ENCODE results near the gene SV2B. TPM values are rescaled to one million over a fixed set of nuclear protein-coding genes. Genes with fewer than 3 reads are reported as not detected.

SV2B gene, protein sequence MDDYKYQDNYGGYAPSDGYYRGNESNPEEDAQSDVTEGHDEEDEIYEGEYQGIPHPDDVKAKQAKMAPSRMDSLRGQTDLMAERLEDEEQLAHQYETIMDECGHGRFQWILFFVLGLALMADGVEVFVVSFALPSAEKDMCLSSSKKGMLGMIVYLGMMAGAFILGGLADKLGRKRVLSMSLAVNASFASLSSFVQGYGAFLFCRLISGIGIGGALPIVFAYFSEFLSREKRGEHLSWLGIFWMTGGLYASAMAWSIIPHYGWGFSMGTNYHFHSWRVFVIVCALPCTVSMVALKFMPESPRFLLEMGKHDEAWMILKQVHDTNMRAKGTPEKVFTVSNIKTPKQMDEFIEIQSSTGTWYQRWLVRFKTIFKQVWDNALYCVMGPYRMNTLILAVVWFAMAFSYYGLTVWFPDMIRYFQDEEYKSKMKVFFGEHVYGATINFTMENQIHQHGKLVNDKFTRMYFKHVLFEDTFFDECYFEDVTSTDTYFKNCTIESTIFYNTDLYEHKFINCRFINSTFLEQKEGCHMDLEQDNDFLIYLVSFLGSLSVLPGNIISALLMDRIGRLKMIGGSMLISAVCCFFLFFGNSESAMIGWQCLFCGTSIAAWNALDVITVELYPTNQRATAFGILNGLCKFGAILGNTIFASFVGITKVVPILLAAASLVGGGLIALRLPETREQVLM
- under 1 TPM; 0.33 to 0.34 TPM for total RNA-seq

DNA sequence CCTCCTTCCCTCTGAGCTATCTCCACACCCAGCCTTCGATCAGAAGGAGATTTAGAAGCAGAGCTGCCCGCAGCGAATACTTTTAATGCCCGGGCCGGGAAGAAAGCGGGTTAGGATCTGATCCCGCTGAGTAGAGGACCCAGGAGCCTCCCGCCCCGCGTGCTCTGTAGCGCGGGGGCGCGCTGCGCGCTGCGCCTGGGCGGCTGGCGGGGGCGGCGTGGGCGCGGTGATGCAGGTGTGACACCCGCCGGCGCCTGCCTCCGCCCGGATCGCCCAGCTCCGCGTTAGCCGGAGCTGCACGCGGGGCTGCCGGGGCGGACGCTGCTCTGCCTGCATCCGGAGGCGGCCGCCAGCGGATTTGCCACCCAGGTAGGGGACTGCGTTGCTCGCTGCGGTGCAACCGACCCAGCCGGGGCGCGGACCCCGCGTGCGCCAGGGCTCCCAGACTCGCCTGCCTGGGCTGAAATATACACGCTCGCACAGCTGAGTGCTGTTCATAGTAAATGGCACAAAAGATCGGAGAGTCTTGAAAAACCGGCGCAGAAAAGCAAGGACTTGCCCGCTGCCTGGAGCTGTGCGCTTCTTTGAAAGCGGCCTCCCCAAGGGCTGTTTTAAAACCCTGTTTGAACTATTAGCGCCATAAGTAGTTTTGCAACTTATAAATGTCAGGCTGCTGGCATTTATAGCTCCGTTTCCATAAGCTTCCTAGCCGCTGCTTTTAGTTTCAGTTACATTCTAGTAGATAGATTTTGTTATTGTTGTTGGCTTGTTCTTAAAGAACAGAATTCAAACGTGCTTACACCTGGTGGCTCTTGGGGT lies at the start of gene SV2B:
Gene SV2B, plus strand, starts transcription at position 263 of the 819 bp plus-strand sequence. CDS start 126,007 bp downstream, outside the sequence.

Other genes with a start within 250 kb of the SV2B start
- 10 to 100 TPM; 43.7 to 77.9 TPM for gene FURIN, start 231.7 kb upstream of the SV2B start, total RNA-seq
- gene FES, start 215.8 kb upstream of the SV2B start, total RNA-seq = 10 to 100 TPM; 23.4 to 70.3 TPM
- gene MAN2A2, start 197.0 kb upstream of the SV2B start, total RNA-seq = 10 to 100 TPM; 34.1 to 34.3 TPM
- gene HDDC3, start 167.7 kb upstream of the SV2B start, total RNA-seq = 10 to 100 TPM; 12.0 to 14.0 TPM
- gene UNC45A, start 165.0 kb upstream of the SV2B start, total RNA-seq = 10 to 100 TPM; 81.2 to 95.2 TPM
- 10 to 100 TPM; 14.5 to 17.0 TPM for gene RCCD1, start 145.4 kb upstream of the SV2B start, total RNA-seq
- 100 to 1,000 TPM in 1 of 2 donors, 10 to 100 TPM in 1; 93.9 to 255 TPM for gene PRC1, start 105.7 kb upstream of the SV2B start, total RNA-seq
- 10 to 100 TPM; 11.0 TPM for gene VPS33B, start 77.7 kb upstream of the SV2B start, total RNA-seq